ENCODE measurements around the gene SORBS1. TPM values are rescaled to one million over a fixed set of nuclear protein-coding genes. Genes with fewer than 3 reads are reported as not detected.

The SORBS1 gene
- total and polyA plus RNA-seq, 2 donors (not counting 3 experiments of a cell fraction or from before 2014, with no cell fraction given), result 2.0 to 7.9 TPM

- Histone ChIP-seq H3K36me3 (ENCODE audit: control insufficient read depth in 2 of 2, extremely low read depth in 1 of 2, insufficient read depth in 2 of 2, low read length in 2 of 2) (no peaks in the 10 kb centered on the region), H3K79me2 (ENCODE audit: control insufficient read depth, insufficient read depth, low read length) (no peaks in the 10 kb centered on the region), H3K4me1 (ENCODE audit: control insufficient read depth, extremely low read depth, insufficient read depth, low read length) (peaks cover 52% of the 10 kb centered on the region), H3K9me1 (replicated peaks; ENCODE audit: control insufficient read depth, extremely low read depth, insufficient read depth, low read length) (no peaks in the 10 kb centered on the region), H3K4me2 (ENCODE audit: insufficient read depth, low read length) (peak overlapping the region; percentile 71), H2AFZ (ENCODE audit: low read depth, low read length) (peak overlapping the region; percentile 69), H4K20me1 (replicated peaks; ENCODE audit: control insufficient read depth, extremely low read depth, insufficient read depth, low read length) (no peaks in the 10 kb centered on the region), H3K4me3 (replicated peaks in 1 of 3; ENCODE audit: insufficient read depth in 1 of 3, low read depth in 1 of 3, low read length in 3 of 3) (no peak overlapping the region), H3K9me3 (replicated peaks; ENCODE audit: control insufficient read depth, insufficient read depth, low read length) (no peaks in the 10 kb centered on the region), H3K27ac (ENCODE audit: insufficient read depth, low read depth, low read length) (peak overlapping the region; percentile 77), H3K27me3 (ENCODE audit: control insufficient read depth in 2 of 2, insufficient read depth in 2 of 2, low read length in 2 of 2) (no peaks in the 10 kb centered on the region), H3K9ac (replicated peaks; ENCODE audit: extremely low read depth, insufficient read depth, low read length) (peak overlapping the region; percentile 17)
- no TSS peak for BruUV-seq (replicated peaks)
- TF ChIP-seq CTCF (IDR thresholded peaks at IDR 0.05; ENCODE audit: extremely low read depth in 1 of 2, insufficient read depth in 1 of 2, low read depth in 1 of 2, low read length in 2 of 2) (no peak), FOS (IDR thresholded peaks at IDR 0.05; ENCODE audit: borderline replicate concordance, insufficient read depth, low read length) (peak; percentile 93), POLR2AphosphoS5 (IDR thresholded peaks at IDR 0.05; ENCODE audit: insufficient read depth, low read depth, low read length) (peak; percentile 92), JUN (IDR thresholded peaks at IDR 0.05; ENCODE audit: borderline replicate concordance, insufficient read depth, insufficient read length, low read depth) (peak; percentile 92), GATA2 (IDR thresholded peaks at IDR 0.05; ENCODE audit: insufficient read depth, insufficient read length, low read depth, low read length) (peak; percentile 93)
- intact Hi-C loops (cut with micrococcal nuclease), result loop anchor here (1.0 to 2.0 kb wide), 5 partner anchors 9 to 44 kb away; partner anchors contain the start of gene SORBS1
- FAIRE-seq (peak; percentile 94), DNase-seq (ENCODE audit: low read depth, low spot score) (peak; percentile 82)
- dilution Hi-C loops (cut with MboI; ENCODE audit: extremely low pct_ligation_motif_present, low sequenced_read_pairs), result no loop called here
- ChIA-PET POLR2A (no interaction called here), CTCF (interaction anchor here (1.1 to 1.4 kb wide), 3 partner anchors 9 to 70 kb away, joined by 3 read pairs; no protein-coding TSS in a partner anchor)
These were observed 43.4 kb downstream of the SORBS1 start for GRCh38 chr10:95517536-95518454.

Measured in endothelial cell of umbilical vein (primary cell).